Cardiac fibroblast (primary cell): Measurements from ENCODE around the gene RBBP5.

Source experiments
- DNase-seq, 2 donors: peaks; one replicate each; pipeline versions ENCODE4 v3.0.0 to v3.0.0-alpha.2; 2010; ENCODE audit warnings: low read depth in 2 of 2
- H3K4me3 ChIP-seq, 2 donors: replicated peaks in 1 of 2; 1 replicate in 1 of 2; 2 replicates in 1 of 2; pipeline ENCODE4 v1.5.1; 2011; ENCODE audit warnings: low read depth in 2 of 2, low read length in 2 of 2, mild to moderate bottlenecking in 2 of 2, moderate library complexity in 1 of 2
- CTCF ChIP-seq: IDR thresholded peaks from one replicate; pipeline ENCODE4 v1.5.1; 2011; ENCODE audit warnings: low read depth, mild to moderate bottlenecking, low read length, inconsistent platforms

The RBBP5 gene

GRCh38 chr1:205076245-205076761, 45.5 kb downstream of the RBBP5 start:
- TF ChIP-seq CTCF, result no peak
- DNase-seq, result no peak
- no peak overlapping the region for H3K4me3 ChIP-seq

- no peak overlapping the region for H3K4me3 ChIP-seq
- no peak for TF ChIP-seq CTCF
- no peak for DNase-seq
These were observed 46.1 kb downstream of the RBBP5 start for GRCh38 chr1:205075642-205076155.

GRCh38 chr1:205074513-205074912, 47.3 kb downstream of the RBBP5 start:
- no peak overlapping the region for H3K4me3 ChIP-seq
- no peak for DNase-seq
- TF ChIP-seq CTCF, result no peak

- DNase-seq, result no peak
- no peak for TF ChIP-seq CTCF
- H3K4me3 ChIP-seq, result no peak overlapping the region
These were observed 47.7 kb downstream of the RBBP5 start for GRCh38 chr1:205074084-205074483.

GRCh38 chr1:205073511-205073910, 48.3 kb downstream of the RBBP5 start:
- DNase-seq, result no peak
- no peak overlapping the region for H3K4me3 ChIP-seq
- TF ChIP-seq CTCF, result no peak

- no peak for TF ChIP-seq CTCF
- H3K4me3 ChIP-seq, result no peak overlapping the region
- DNase-seq, result no peak
These were observed 48.9 kb downstream of the RBBP5 start for GRCh38 chr1:205072881-205073280.

GRCh38 chr1:205072286-205072685, 49.5 kb downstream of the RBBP5 start:
- DNase-seq, result no peak
- H3K4me3 ChIP-seq, result no peak overlapping the region
- no peak for TF ChIP-seq CTCF
